ENCODE measurements around the gene GSTO2.

The GSTO2 gene

GRCh38 chr10:104344219-104344618 lies 75.2 kb downstream of the GSTO2 start:
- no peak for DNase-seq

- DNase-seq, result no peak
These were observed 76.5 kb downstream of the GSTO2 start for GRCh38 chr10:104345515-104345914.

- DNase-seq, result no peak
These were observed 77.0 kb downstream of the GSTO2 start for GRCh38 chr10:104345941-104346340.

GRCh38 chr10:104347295-104348045 lies 78.5 kb downstream of the GSTO2 start:
- no peak for DNase-seq

- no peak for DNase-seq
These were observed 79.6 kb downstream of the GSTO2 start for GRCh38 chr10:104348601-104349000.

- peak; percentile 58 for DNase-seq
These were observed 80.7 kb downstream of the GSTO2 start for GRCh38 chr10:104349623-104350126.

GRCh38 chr10:104350127-104350635 lies 81.2 kb downstream of the GSTO2 start:
- DNase-seq, result peak; percentile 90

- no peak for DNase-seq
These were observed 82.2 kb downstream of the GSTO2 start for GRCh38 chr10:104351061-104351702.

- DNase-seq, result no peak
These were observed 82.9 kb downstream of the GSTO2 start for GRCh38 chr10:104351919-104352318.

GRCh38 chr10:104353325-104354048 lies 84.5 kb downstream of the GSTO2 start, which contains the start of gene CFAP58:
CFAP58 (plus strand) TSS chr10:104353833; CDS start chr10:104353898, 65 bp downstream.
- peak; percentile 61 for DNase-seq
